ENCODE measurements around the gene LGI4. TPM values are rescaled to one million over a fixed set of nuclear protein-coding genes. Genes with fewer than 3 reads are reported as not detected.
"Not testable (repeated sequence)": the region's sequence is repeated elsewhere in the genome, so short reads cannot be mapped to it uniquely, and the experiment has no call there.

LGI4 gene
- total RNA-seq, 1 donor from 2014 or later = 1.9 TPM

GRCh38 chr19:35108730-35109129, 26.1 kb downstream of the LGI4 start:
- DNase-seq (ENCODE audit: low spot score) (no peak), ATAC-seq (no peak)

GRCh38 chr19:35107545-35107944, 27.3 kb downstream of the LGI4 start:
- DNase-seq (ENCODE audit: low spot score) (no peak), ATAC-seq (no peak)

GRCh38 chr19:35106898-35107541, 27.8 kb downstream of the LGI4 start:
- DNase-seq (ENCODE audit: low spot score) = no peak

GRCh38 chr19:35106291-35106583, 28.6 kb downstream of the LGI4 start:
- DNase-seq (ENCODE audit: low spot score) (no peak), ATAC-seq (no peak)

More at GRCh38 chr19:35106898-35107541, 27.8 kb downstream of the LGI4 start:
- ATAC-seq = no peak

- DNase-seq (ENCODE audit: low spot score) (no peak), ATAC-seq (no peak)
Measured at GRCh38 chr19:35105411-35106290, 29.2 kb downstream of the LGI4 start.

- no peak for DNase-seq (ENCODE audit: low spot score)
- ATAC-seq = no peak
Measured at GRCh38 chr19:35105047-35105410, 29.8 kb downstream of the LGI4 start.

GRCh38 chr19:35104361-35104760, 30.5 kb downstream of the LGI4 start:
- ATAC-seq = no peak
- DNase-seq (ENCODE audit: low spot score) = no peak

GRCh38 chr19:35103614-35104013, 31.2 kb downstream of the LGI4 start:
- not testable (repeated sequence) for DNase-seq (ENCODE audit: low spot score); ATAC-seq

GRCh38 chr19:35101949-35102348, 32.9 kb downstream of the LGI4 start:
- not testable (repeated sequence) for DNase-seq (ENCODE audit: low spot score); ATAC-seq

- ATAC-seq = no peak
- DNase-seq (ENCODE audit: low spot score) = no peak
Measured at GRCh38 chr19:35100588-35101533, 34.0 kb downstream of the LGI4 start.

- no peak for ATAC-seq
- DNase-seq (ENCODE audit: low spot score) = no peak
Measured at GRCh38 chr19:35099897-35100275, 35.0 kb downstream of the LGI4 start.

GRCh38 chr19:35099155-35099896, 35.5 kb downstream of the LGI4 start:
- DNase-seq (ENCODE audit: low spot score) (no peak), ATAC-seq (peak; percentile 57)

GRCh38 chr19:35098413-35099049, 36.3 kb downstream of the LGI4 start:
- peak; percentile 84 for DNase-seq (ENCODE audit: low spot score)
- ATAC-seq = peak; percentile 89

- DNase-seq (ENCODE audit: low spot score) = no peak
- no peak for ATAC-seq
Measured at GRCh38 chr19:35095667-35096368, 39.0 kb downstream of the LGI4 start.

- no peak for DNase-seq (ENCODE audit: low spot score)
- ATAC-seq = no peak
Measured at GRCh38 chr19:35094656-35095055, 40.2 kb downstream of the LGI4 start.

GRCh38 chr19:35093941-35094647, 40.8 kb downstream of the LGI4 start:
- no peak for ATAC-seq
- DNase-seq (ENCODE audit: low spot score) = no peak

- DNase-seq (ENCODE audit: low spot score) (no peak), ATAC-seq (no peak)
Measured at GRCh38 chr19:35093430-35093829, 41.4 kb downstream of the LGI4 start.

GRCh38 chr19:35090506-35091214, 44.2 kb downstream of the LGI4 start:
- DNase-seq (ENCODE audit: low spot score) = peak; percentile 81
- peak; percentile 92 for ATAC-seq
